Activated CD4-positive, alpha-beta T cell treated with anti-CD3 and anti-CD28 coated beads, Interleukin-2, Interleukin-6, amounts not matched to agents 100 ng/mL and 50 ng/mL, durations not matched to agents 16 hours and 8 hours (primary cell): ENCODE measurements around the gene APH1B.
"Not testable (repeated sequence)": the region's sequence is repeated elsewhere in the genome, so short reads cannot be mapped to it uniquely, and the experiment has no call there.

Experiments used
- DNase-seq: peaks from one replicate; pipeline ENCODE4 v3.0.0-alpha.2; 2020

Gene APH1B

DNA sequence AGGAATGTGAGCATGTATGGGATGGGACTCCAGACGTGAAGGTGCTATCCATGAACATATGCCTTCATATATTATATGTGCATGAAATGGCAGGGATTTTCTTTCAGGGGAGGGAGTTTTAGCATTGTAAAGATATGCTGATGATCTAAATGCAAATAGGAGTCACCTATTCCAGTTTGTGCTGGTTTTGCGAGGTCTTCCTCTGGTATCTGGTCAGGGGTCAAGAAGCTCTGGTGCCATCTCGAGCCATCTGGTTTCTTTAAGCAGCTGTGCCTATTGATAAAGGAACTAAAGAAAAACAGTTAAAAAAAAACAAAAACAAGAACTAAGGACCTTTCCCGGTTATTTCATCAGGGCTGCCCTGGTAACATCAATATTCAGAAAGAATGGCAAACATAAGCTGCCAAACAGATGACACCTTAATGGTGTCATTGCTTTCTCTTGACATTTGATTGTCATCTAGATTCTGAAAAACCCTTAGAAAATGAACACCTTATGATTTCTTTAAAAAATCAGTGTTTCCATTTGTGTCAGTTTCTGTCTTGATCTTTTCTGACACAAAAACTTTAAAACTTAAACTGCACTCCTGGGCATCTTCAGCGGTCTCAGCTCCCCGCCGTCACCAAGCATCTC lies 22.7 kb downstream of the APH1B start:
- DNase-seq: no peak

DNA sequence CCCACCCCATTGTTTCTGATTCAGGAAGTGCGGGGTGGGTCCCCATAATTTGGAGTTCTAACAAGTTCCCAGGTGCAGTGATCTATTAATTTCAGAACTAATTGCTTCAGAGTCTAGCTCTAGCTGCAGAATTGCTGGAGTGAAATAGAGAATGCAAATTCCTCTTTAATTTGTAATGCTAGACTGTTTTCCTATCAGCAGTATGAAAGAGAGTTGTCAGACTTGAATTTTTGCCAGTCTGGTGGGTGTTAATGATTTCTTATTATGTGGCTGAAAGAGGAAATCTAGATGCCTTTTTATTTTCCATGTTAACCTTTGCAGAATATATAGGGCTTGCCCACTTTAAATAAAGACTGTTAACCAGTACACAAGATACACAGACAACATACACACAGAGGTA lies 23.7 kb downstream of the APH1B start:
- no peak for DNase-seq

DNA sequence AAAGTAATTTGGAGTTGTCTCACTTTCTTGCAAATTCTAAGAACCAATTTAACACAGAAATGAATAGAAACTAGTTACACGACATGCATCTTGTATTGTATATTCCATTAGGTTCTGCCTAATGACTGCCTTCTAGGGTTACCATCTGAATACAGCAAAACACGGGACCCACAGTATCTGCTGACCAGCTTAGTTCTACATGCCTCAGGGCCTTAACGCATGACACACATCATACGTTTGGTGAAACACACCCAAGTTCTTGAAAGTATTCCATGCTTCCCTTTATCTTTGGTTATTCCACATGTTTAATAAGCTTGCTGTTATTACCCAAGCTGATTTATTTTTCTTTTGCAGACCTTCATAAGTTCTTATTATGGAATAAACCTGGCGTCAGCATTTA lies 27.9 kb downstream of the APH1B start:
- no peak for DNase-seq

DNA sequence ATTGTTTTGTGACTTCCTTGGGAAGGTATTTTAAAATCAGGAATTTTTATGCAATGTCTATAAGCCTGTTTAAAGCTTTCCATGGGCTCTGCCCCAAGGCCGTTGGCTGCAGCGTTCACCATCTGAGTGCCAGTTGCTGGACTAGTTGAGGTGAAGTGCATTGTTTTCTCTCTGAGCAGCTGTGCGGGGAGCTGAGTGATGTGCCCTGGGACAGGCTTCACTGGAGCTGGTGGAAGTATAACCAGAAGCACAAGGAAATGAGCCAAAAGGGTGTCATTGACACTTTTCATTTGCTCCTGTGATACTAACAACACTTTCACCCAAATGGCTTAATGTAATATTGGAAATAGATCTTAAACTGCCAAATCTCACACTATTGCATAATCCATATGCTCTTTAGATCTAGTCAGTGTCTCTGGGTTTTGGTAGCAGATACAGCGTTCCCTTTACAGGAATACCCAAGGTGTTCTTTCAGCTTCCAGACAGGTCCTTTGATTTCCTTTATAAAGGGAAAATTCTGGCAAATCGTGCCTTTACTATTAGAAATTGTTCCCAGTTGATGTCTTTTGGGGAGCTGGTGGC lies 29.2 kb downstream of the APH1B start:
- no peak for DNase-seq

DNA sequence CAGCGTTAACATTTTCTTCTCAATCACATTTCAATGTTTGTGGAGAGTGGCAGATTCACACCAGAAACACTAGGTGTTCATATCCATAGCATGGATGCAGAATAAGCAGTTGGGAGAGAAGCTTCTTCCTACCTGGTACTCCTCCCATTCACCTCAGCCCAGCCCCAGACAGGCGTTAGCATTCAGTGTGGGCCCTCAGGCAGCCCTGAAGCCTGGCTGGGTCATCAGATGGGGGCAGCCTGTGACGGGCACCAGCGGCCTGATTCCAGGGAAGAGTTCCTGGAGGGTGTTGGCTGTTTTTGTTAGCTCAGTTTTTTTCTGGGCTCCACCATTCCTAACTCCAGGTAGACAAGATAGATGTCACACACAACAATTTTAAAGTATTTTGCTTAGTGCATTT lies 31.1 kb downstream of the APH1B start:
- no peak for DNase-seq

DNA sequence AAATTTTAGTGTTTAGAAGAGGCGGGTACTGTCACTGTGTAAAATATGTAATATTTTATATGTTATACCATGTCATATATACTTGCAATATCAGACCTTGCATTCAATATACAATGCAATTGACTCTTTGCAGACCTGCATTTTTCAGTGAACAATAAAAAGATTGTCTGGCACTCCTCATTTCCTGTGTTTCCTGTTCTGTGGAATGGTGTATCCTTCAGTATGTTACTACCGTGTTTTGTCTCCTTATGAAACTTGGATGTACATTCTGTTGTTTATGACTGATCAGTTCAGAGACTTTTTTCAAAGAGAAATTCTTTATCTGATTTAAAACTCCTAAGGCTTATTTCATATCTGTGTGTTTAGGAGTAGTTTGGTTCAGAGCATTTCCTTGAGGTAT lies 31.5 kb downstream of the APH1B start:
- no peak for DNase-seq

DNA sequence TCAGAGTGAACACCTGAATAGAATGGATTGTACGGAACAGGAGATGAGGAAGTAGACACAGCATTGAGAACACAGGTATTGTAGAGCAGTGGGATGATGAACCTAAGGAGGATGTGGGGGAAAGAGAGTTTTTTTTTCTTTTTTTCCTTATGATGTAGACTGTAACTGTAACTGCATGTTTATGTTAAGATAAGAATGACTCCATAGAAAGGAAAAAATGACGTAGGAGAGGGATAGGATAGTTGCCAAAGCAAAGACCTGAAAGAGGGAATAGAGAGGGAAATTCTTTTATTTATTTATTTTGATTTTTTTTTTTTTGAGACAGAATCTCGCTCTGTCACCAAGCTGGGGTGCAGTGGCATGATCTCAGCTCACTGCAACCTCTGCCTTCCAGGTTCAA lies 33.2 kb downstream of the APH1B start:
- no peak for DNase-seq

DNA sequence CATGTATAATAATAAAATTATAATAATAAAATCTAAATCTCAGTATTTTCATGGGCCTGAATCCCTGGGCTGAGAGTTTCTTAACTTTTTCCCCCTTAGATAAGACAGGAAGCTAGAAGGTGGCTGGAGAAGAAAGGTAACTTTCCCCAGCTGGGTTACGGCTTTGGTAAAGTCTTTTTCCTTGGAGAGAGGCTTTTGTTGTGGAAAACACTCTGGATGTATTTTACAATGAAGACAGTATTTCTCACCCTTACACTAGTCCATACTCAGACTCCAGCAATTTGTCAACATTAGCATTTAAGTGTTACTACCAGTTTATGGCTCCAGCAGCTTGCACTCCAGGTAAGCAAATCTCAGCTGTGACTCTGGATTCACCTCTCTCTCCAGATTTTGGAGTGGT lies 34.9 kb downstream of the APH1B start:
- DNase-seq: no peak

DNA sequence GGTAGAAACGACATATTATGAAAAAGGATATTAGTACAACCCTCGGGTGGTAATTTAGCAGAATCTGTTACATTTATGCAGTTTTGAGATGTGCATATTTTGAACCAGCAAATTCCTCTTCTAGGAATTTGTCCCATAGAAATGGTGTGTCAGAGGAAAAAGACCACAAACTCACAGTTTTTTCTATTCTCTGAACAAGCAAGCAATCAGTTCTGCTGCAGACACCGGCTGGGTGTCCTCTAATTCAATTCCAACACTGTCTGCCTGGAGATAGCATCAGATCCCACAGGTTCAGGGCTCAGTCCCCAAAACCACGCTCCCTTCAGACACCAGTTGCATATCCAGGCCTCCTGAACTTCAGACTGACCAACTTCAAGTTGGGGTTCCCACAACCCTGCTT lies 36.4 kb downstream of the APH1B start:
- no peak for DNase-seq

DNA sequence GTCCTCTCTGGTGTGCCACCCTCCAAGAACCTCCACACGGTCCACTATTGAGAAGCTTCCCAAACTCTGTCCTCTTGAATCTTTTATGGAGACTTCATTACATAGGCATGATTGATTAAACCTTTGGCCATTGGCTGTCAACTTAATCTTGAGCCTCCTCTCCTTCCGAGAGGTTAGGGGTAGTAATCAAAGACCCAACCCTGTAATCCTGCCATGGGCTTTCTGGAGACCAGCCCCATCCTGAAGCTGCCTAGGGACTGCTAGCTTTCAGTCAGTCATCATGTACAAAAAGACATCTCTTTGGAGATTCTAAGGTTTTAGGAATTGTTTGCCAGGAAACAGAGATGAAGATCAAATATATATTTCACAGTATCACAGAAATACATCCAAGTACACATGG lies 37.0 kb downstream of the APH1B start:
- no peak for DNase-seq

DNA sequence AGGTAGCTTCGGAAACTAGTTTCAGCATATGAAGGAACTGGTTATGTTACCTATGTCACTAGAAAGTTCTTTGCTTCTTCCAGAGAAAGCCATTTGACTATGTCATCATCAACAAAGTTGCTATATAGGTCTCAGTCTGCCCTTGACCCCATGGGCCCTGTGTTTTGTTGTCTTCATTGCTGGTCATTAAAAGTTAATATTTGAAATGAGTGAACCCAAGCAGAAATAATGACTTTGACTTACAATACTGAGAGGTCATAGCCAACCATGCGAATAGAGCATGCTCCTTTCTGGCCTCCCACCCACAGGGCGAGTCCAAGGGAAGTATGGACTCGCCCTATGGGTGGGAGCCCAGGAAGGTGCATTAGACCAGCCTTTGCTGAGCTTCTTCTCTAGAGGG lies 40.9 kb downstream of the APH1B start:
- no peak for DNase-seq

DNA sequence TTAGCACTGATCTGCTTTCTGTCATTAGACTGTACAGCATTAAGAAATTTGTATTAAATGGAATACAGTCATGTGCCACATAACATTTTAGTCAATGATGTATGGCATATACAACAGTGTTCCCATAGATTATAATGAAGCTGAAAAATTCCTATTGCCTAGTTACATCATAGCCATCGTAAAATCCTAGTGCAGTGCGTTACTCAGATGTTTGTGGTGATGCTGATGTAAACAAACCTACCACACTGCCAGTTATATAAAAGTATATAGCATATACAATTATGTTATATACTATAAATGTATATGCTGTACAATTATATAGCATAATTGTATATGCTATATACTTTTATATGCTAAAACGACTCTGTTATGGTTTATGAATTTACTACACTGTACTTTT lies 41.7 kb downstream of the APH1B start:
- DNase-seq: no peak

DNA sequence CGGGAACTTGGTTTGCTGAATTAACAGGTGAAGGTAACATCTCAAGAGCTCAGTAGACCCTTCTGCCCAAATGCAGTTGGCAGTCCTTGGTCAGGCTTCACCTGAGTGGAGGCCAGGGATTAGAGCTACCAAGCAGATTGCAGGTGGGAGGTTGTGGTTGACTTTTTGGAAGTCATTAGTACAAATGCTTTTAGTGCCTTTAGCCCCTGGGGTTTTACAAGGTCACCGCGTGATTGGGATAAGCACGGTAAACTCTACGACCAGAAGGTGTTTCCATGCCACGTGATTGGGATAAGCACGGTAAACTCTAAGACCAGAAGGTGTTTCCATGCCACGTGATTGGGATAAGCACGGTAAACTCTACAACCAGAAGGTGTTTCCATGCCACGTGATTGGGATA lies 43.0 kb downstream of the APH1B start:
- DNase-seq: not testable (repeated sequence)

DNA sequence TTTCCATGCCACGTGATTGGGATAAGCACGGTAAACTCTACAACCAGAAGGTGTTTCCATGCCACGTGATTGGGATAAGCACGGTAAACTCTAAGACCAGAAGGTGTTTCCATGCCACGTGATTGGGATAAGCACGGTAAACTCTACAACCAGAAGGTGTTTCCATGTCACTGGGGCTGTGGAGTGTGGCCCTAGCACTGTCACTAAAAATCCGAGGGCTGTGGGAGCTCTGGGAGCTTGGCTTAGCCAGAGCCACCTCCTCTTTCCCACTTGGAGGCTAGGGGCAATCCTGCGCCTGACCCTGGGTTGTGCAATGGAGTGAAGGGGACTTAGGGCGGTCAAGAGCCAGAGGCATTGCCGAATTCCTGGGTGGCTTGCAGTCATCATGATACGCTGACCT lies 43.6 kb downstream of the APH1B start:
- DNase-seq: not testable (repeated sequence)

DNA sequence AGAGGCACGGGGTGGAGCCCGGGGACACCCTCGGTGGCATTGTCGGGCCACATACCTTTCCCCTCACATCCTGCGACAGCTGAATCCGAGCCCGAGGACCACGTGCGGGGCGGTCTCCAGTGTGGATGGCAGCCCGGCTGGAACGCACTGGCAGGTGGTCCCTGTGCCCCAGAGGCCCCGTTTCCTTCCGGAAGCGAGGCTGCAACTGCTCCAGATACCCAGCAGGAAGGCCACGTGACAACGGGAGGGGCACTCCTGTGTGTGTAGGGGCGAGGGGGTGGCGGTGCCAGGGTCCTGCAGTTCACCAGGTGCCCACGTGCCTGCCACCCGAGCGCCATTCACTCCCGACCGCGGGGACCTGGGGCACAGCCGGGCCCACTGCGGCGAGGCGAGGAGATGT lies 44.1 kb downstream of the APH1B start:
- DNase-seq: no peak

DNA sequence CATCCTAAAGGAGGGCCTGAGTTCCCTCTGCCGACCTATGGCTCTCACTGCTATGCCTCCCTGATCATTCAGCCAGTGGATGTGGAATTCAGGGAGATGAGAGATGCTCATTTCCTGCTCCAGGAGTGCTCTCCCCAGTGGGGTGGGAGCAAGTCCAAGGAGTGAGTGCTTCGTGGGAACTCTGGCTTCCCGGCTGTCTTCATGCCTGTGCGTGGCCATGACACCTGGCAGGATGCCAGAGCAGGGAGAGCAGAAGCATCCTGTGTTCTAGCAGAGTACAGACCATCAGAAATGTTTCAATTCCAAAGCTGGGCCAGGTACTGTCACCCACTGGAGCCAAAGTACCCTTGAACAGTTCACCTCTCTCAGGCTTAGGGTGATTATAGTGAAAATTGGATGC lies 45.1 kb downstream of the APH1B start:
- no peak for DNase-seq

DNA sequence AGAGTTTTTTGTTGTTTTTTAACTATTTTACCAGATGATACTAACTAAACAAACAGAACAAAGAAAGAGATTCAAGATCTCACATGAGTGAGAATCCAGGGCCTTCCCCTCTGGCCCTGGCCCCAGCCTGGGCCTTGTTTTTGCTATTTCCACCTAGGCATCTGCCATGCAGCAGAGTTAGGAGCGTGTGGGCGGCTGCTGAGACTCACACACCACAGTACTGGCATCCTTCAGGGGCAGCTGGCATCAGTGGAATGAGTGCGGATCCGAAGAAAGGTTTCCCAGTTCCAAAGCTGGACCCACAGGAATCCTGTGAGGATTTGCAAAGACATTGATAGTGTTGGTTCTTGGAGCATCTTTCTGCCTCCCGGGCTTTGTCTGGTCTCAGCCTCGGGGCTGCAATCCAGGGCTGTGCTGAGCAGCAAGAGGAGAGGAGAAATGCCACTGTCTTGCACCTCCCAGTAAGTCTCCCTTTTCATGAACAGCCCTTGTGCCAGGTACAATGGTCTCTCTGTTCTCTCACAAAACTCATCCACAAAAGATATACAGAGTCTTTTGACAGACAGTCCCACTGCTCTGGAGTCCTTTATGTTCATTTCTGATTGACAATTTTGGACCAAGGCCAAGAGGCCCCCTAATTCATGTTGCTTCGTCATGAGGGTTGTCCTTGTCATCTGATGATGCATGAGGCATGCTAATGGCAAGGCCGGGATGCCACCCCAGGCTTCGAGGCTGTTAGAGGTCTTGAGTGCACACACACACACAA lies 46.6 kb downstream of the APH1B start:
- DNase-seq: no peak

DNA sequence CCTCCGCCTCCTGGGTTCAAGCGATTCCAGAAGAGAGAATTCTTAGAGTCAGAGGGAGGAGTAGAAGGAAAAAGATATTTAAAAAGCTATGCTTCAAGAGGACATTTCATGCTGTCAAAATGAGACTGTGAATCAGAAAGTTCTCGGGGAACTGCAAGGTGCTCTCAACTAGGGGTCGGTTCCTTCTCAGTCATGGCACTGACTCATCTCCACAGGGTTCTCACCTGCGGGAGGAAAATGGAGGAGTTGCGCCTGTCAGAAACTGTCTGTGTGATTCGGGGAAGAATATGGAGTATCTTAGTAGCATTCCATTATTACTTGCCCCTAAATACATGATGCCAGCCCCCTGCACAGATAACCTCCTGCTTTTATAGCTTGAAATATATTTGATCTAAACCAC lies 47.4 kb downstream of the APH1B start:
- DNase-seq: peak; percentile 33

DNA sequence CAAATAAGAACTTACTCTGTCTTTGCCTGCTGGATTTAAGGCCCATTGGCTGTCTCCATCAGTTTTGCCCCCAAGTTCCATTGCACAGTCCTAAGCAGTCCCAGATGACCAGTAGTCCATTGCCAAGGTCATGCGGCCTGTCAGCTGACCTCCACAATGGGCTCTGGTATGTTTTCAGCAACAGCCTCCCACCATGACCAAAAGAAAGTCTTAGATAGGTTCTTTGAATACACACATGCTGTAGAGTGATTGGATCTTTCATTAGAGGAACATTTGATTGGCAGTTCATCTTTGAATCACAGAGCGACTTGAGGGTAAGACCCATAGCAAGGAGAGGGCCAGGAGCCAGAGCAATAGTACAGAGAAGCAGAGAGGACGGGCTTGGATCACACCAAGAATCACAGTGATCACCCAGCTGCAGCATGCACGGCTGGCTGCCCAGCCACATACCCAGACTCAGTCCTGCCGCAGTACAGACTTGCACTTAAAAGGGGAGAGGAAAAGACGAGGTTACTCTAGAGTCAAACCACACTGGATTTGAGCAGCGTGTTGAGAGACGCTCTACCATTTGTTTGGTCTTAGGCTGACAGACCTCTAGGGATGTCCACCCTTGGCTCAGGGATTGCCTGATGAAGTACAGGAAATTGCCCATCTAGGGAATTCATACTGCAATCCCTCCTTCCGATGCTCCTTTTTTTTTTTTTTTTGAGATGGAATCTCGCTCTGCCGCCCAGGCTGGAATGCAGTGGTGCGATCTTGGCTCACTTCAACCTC lies 50.4 kb downstream of the APH1B start:
- DNase-seq: no peak

DNA sequence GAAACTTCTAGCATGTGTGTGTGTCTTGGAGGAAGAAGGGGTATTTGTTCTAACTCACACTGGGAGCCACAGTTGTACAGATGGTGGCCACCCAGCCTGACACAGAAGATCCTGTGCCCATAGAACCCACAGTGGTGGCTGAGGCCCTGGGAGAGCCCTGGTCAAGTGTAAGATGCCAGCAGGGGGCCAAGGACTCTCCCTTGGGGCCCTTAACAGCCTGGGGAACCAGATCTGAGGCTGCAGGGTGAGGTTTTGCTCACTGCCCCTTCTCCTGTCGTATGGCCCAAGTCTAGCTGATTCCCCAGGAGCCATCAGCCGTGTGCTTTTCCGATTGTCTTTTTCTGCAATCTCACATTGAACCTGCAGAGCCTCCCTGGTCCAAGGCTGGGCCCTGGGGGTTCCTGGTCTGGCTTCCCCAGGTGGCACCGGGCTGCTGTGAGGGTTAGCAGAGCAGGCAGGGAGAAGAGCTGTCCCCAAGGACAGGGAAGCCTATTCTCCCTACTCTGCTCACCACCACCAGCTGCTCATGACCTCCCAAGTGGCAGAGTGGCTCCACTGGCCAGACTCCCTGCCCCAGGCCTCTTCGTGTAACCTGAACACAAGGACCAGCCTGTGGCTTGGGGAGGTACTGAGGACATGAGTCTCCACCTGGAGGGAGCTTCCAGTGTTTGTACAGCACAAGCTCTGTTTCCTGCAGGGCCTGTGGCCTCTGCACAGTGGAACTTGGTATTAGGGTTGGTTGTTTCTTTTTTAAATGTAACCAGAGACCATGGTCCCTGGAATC lies 52.4 kb downstream of the APH1B start:
- no peak for DNase-seq

DNA sequence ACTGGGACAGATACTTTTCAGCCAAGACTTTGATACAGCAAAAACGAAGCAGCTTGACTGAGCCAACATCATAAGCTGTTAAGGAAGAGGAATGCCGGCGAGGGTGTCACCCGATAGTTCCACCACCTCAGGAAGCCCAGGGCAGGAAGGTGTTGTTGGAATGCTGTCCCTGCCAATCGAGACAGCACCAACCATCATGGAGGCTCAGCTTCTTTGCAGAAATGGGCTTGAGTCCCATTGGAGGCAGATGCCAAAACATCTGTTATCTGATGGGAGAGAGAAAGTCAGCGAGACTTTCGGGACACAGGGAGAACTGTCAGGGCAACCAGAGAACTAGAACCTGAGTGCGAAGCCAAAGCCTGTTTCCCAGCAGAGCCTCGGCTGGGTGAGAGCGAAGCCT lies 53.5 kb downstream of the APH1B start:
- DNase-seq: no peak

DNA sequence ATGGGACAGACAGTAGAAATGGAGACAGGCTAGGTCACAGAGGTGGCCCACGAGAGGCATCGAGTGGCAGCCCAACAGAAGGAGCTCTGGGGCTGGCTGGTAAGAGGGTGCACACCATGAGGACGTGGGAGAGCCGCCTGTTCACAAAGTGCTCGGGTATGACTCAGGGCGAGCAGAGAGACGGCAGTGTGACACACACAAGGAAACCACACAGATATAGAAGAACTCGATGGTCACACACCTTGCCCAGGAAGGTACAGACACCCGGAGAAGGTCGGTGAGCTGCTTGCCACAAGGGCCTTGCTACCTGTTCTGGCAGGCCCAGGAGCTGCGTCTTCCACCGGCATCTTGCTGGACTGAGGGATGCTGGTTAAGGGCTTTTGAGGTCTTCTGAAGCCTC lies 54.1 kb downstream of the APH1B start:
- peak; percentile 23 for DNase-seq
